CD4-positive, CD25-positive, alpha-beta regulatory T cell (primary cell): ENCODE results near the gene IL11. TPM values are rescaled to one million over a fixed set of nuclear protein-coding genes. Genes with fewer than 3 reads are reported as not detected.

ENCODE experiments used
- ATAC-seq, 2 donors: fragments of 150-1000 bp; cut with Tn5 transposase; one replicate each; pipeline ENCODE4 v1.10.0; 2021; ENCODE audit warnings: low read depth in 2 of 2, moderate number of reproducible peaks in 2 of 2, moderate library complexity in 1 of 2
- DNase-seq, 3 donors: peaks; one replicate each; pipeline versions ENCODE4 v3.0.0 to v3.0.0-alpha.2; 2012 to 2022; ENCODE audit warnings: mixed read lengths in 1 of 3
- H3K27ac ChIP-seq: one replicate; pipeline ENCODE4 v1.7.0; 2013; ENCODE audit warnings: mild to moderate bottlenecking, low read length; ENCODE audit not compliant: insufficient read depth, poor library complexity, severe bottlenecking
- H3K27me3 ChIP-seq: one replicate; pipeline ENCODE4 v1.7.0; 2013; ENCODE audit warnings: low read length; ENCODE audit not compliant: control insufficient read depth, insufficient read depth
- H3K36me3 ChIP-seq: one replicate; pipeline ENCODE4 v1.7.0; 2013; ENCODE audit warnings: mild to moderate bottlenecking, low read length, moderate library complexity; ENCODE audit not compliant: control insufficient read depth, insufficient read depth
- H3K4me1 ChIP-seq: 2 replicates; pipeline ENCODE4 v1.7.0; 2013; ENCODE audit warnings: mild to moderate bottlenecking, low read length; ENCODE audit not compliant: insufficient read depth, control insufficient read depth, poor library complexity, severe bottlenecking
- H3K4me3 ChIP-seq: one replicate; pipeline ENCODE4 v1.7.0; 2013; ENCODE audit warnings: low read depth, mild to moderate bottlenecking, low read length, moderate library complexity
- H3K9me3 ChIP-seq, 2 experiments: 1 replicate in 1 of 2; 2 replicates in 1 of 2; pipeline ENCODE4 v1.7.0; 2013; ENCODE audit warnings: low read length in 2 of 2, mild to moderate bottlenecking in 1 of 2, moderate library complexity in 1 of 2; ENCODE audit not compliant: control insufficient read depth in 2 of 2
- H3K27ac Mint-ChIP-seq, 3 donors: one replicate each; pipeline ENCODE4 v1.8.0; 2020 to 2022; ENCODE audit warnings: mild to moderate bottlenecking in 3 of 3, mixed read lengths in 3 of 3, moderate library complexity in 2 of 3
- H3K27me3 Mint-ChIP-seq: one replicate; pipeline ENCODE4 v1.8.0; 2022; ENCODE audit warnings: mild to moderate bottlenecking, mixed read lengths
- H3K36me3 Mint-ChIP-seq: one replicate; pipeline ENCODE4 v1.8.0; 2020; ENCODE audit warnings: mixed read lengths
- H3K4me1 Mint-ChIP-seq, 4 donors: one replicate each; pipeline ENCODE4 v1.8.0; 2020 to 2022; ENCODE audit warnings: mixed read lengths in 4 of 4, mild to moderate bottlenecking in 1 of 4
- H3K4me3 Mint-ChIP-seq, 4 donors: one replicate each; pipeline ENCODE4 v1.8.0; 2020 to 2022; ENCODE audit warnings: mild to moderate bottlenecking in 4 of 4, mixed read lengths in 4 of 4, moderate library complexity in 3 of 4
- H3K9me3 Mint-ChIP-seq, 7 donors: one replicate each; pipeline ENCODE4 v1.8.0; 2020 to 2022; ENCODE audit warnings: mixed read lengths in 7 of 7, mild to moderate bottlenecking in 3 of 7, moderate library complexity in 2 of 7
- polyA plus RNA-seq, 4 donors: library from polyadenylated mRNA; unstranded; fragments of 300-500 nt; fragmentation: Illumina TruSeq; gene quantifications; one replicate each; pipeline ENCODE4 v1.2.3, GENCODE V29; 2021
- total RNA-seq: library from RNA; stranded (reverse); gene quantifications from one replicate; pipeline ENCODE4 v1.2.3, GENCODE V29; 2022

The IL11 gene
- total and polyA plus RNA-seq, 5 donors from 2014 or later = not detected

GRCh38 chr19:55366790-55367189 is 3.5 kb downstream of the IL11 start:
- no peaks in the 10 kb centered on the region for H3K36me3 Mint-ChIP-seq
- peaks cover 0 to 7% (median 4%) of the 10 kb centered on the region in 4 donors for H3K4me1 Mint-ChIP-seq
- Histone ChIP-seq H3K4me3 (no peak overlapping the region), H3K27me3 (peaks cover 5% of the 10 kb centered on the region), H3K9me3 (no peaks in the 10 kb centered on the region), H3K27ac (no peak overlapping the region), H3K36me3 (no peaks in the 10 kb centered on the region), H3K4me1 (peaks cover 13% of the 10 kb centered on the region)
- ATAC-seq (no peak), DNase-seq (no peak)
- H3K9me3 Mint-ChIP-seq = peaks cover 0 to 6% (median 0%) of the 10 kb centered on the region in 7 donors
- no peak overlapping the region for H3K27ac Mint-ChIP-seq
- peak overlapping the region in 1 of 4 donors; percentile 22 for H3K4me3 Mint-ChIP-seq
- H3K27me3 Mint-ChIP-seq = peaks cover 45% of the 10 kb centered on the region

- H3K27me3 ChIP-seq = peaks cover 2% of the 10 kb centered on the region
- Mint-ChIP-seq H3K4me3 (no peak overlapping the region), H3K27ac (no peak overlapping the region), H3K27me3 (peaks cover 37% of the 10 kb centered on the region), H3K36me3 (no peaks in the 10 kb centered on the region), H3K4me1 (peaks cover 0 to 6% (median 2%) of the 10 kb centered on the region in 4 donors), H3K9me3 (peaks cover 0 to 4% (median 0%) of the 10 kb centered on the region in 7 donors)
- ATAC-seq (no peak), DNase-seq (no peak)
- H3K4me1 ChIP-seq = peaks cover 13% of the 10 kb centered on the region
- no peak overlapping the region for H3K4me3 ChIP-seq
- no peak overlapping the region for H3K27ac ChIP-seq
- no peaks in the 10 kb centered on the region for H3K9me3 ChIP-seq
- no peaks in the 10 kb centered on the region for H3K36me3 ChIP-seq
Observed at GRCh38 chr19:55365964-55366363, 4.3 kb downstream of the IL11 start.

- H3K9me3 Mint-ChIP-seq = peaks cover 0 to 2% (median 0%) of the 10 kb centered on the region in 7 donors
- no peaks in the 10 kb centered on the region for H3K36me3 Mint-ChIP-seq
- Histone ChIP-seq H3K9me3 (no peaks in the 10 kb centered on the region), H3K4me1 (peaks cover 13% of the 10 kb centered on the region), H3K36me3 (no peaks in the 10 kb centered on the region), H3K4me3 (no peak overlapping the region), H3K27ac (no peak overlapping the region), H3K27me3 (no peaks in the 10 kb centered on the region)
- DNase-seq (no peak), ATAC-seq (no peak)
- H3K4me3 Mint-ChIP-seq = no peak overlapping the region
- H3K27ac Mint-ChIP-seq = no peak overlapping the region
- peaks cover 0 to 3% (median 0%) of the 10 kb centered on the region in 4 donors for H3K4me1 Mint-ChIP-seq
- peaks cover 31% of the 10 kb centered on the region for H3K27me3 Mint-ChIP-seq
Observed at GRCh38 chr19:55365245-55365644, 5.0 kb downstream of the IL11 start.

- no peak within 1 kb of the TSS for H3K4me3 ChIP-seq
- Mint-ChIP-seq H3K27ac (no peak within 1 kb of the TSS), H3K9me3 (peaks cover 0 to 2% (median 0%) of the 10 kb centered on the region in 7 donors), H3K36me3 (no peaks in the 10 kb centered on the region), H3K4me3 (no peak within 1 kb of the TSS), H3K27me3 (peaks cover 18% of the 10 kb centered on the region), H3K4me1 (no peaks in the 10 kb centered on the region)
- H3K4me1 ChIP-seq = no peaks in the 10 kb centered on the region
- H3K27ac ChIP-seq = no peak within 1 kb of the TSS
- no peaks in the 10 kb centered on the region for H3K27me3 ChIP-seq
- no peaks in the 10 kb centered on the region for H3K9me3 ChIP-seq
- DNase-seq = no peak
- ATAC-seq = no peak
- H3K36me3 ChIP-seq = no peaks in the 10 kb centered on the region
Observed at GRCh38 chr19:55362990-55363716, 7.1 kb downstream of the IL11 start, which contains the start of gene GARIN5B. Gene GARIN5B (minus strand): TSS chr19:55363260. CDS start chr19:55363066, 194 bp downstream.

- H3K27me3 Mint-ChIP-seq = peaks cover 12% of the 10 kb centered on the region
- no peaks in the 10 kb centered on the region for H3K36me3 ChIP-seq
- no peak overlapping the region for H3K27ac Mint-ChIP-seq
- H3K9me3 Mint-ChIP-seq = peaks cover 0 to 1% (median 0%) of the 10 kb centered on the region in 7 donors
- no peaks in the 10 kb centered on the region for H3K36me3 Mint-ChIP-seq
- no peaks in the 10 kb centered on the region for H3K9me3 ChIP-seq
- H3K27me3 ChIP-seq = no peaks in the 10 kb centered on the region
- H3K27ac ChIP-seq = no peak overlapping the region
- no peak overlapping the region for H3K4me3 Mint-ChIP-seq
- no peaks in the 10 kb centered on the region for H3K4me1 ChIP-seq
- DNase-seq (no peak), ATAC-seq (no peak)
- no peak overlapping the region for H3K4me3 ChIP-seq
- H3K4me1 Mint-ChIP-seq = no peaks in the 10 kb centered on the region
Observed at GRCh38 chr19:55362174-55362989, 7.9 kb downstream of the IL11 start.

- H3K4me3 Mint-ChIP-seq = no peak overlapping the region
- Histone ChIP-seq H3K27ac (no peak overlapping the region), H3K27me3 (no peaks in the 10 kb centered on the region), H3K4me1 (no peaks in the 10 kb centered on the region), H3K9me3 (no peaks in the 10 kb centered on the region), H3K4me3 (no peak overlapping the region), H3K36me3 (no peaks in the 10 kb centered on the region)
- H3K4me1 Mint-ChIP-seq = no peaks in the 10 kb centered on the region
- no peak overlapping the region for H3K27ac Mint-ChIP-seq
- no peak for DNase-seq
- H3K9me3 Mint-ChIP-seq = peaks cover 0 to 1% (median 0%) of the 10 kb centered on the region in 7 donors
- H3K36me3 Mint-ChIP-seq = no peaks in the 10 kb centered on the region
- no peak for ATAC-seq
- H3K27me3 Mint-ChIP-seq = peaks cover 21% of the 10 kb centered on the region
Observed at GRCh38 chr19:55360902-55361301, 9.4 kb downstream of the IL11 start.

- H3K27me3 ChIP-seq = peaks cover 4% of the 10 kb centered on the region
- Mint-ChIP-seq H3K4me1 (peaks cover 0 to 3% (median under 1%) of the 10 kb centered on the region in 4 donors), H3K27ac (no peak overlapping the region), H3K4me3 (no peak overlapping the region), H3K36me3 (no peaks in the 10 kb centered on the region), H3K9me3 (peaks cover 0 to 1% (median 0%) of the 10 kb centered on the region in 7 donors), H3K27me3 (peaks cover 23% of the 10 kb centered on the region)
- DNase-seq (no peak), ATAC-seq (no peak)
- peaks cover 6% of the 10 kb centered on the region for H3K4me1 ChIP-seq
- no peaks in the 10 kb centered on the region for H3K9me3 ChIP-seq
- H3K36me3 ChIP-seq = no peaks in the 10 kb centered on the region
- H3K4me3 ChIP-seq = no peak overlapping the region
- H3K27ac ChIP-seq = no peak overlapping the region
Observed at GRCh38 chr19:55358943-55359908, 11.0 kb downstream of the IL11 start.
